Measurements from ENCODE around the gene CRY2. TPM values are rescaled to one million over a fixed set of nuclear protein-coding genes. Genes with fewer than 3 reads are reported as not detected.

Gene CRY2
- total and polyA plus RNA-seq, 2 of the 13 experiments (the other 11 are each of a cell fraction or from before 2014, with no cell fraction given), result 10.1 to 12.2 TPM

DNA sequence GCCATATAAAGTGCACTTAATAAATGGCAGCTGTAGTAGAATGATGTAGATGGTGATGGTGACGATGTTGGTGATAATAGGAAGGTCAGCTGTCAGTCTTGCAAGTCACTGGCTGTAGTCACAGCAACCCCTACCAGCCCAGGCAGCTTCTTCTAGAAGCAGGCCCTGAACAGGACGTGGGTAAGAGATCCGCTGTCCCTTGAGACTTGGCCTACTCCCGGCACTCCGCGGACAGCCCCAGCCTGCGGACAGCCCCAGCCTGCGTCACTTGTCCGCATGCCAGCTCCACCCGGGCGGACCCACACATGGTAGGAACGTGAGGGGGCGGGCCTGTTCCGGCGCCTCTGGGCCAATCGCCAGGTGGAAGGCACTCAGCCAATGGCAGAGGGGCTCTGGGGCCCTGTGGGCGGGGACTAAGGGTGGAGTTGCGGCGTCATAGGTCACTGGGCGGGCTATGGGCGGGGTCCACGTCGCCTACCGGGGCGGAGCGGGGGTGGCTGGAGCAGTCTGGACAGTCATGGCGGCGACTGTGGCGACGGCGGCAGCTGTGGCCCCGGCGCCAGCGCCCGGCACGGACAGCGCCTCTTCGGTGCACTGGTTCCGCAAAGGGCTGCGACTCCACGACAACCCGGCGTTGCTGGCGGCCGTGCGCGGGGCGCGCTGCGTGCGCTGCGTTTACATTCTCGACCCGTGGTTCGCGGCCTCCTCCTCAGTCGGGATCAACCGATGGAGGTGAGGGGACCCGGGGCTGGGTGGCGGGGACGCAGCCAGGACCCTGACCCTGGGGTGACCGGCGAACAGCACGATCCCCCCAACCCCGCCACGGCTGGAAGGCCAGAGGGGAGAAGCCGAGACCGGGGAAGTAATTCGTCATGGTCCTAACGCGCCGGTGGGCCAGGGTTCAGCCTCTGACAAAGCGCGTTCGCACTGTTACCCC, at the start of gene CRY2 (continued):
- TF ChIP-seq POGK (CRISPR knock-in tag; conservative IDR thresholded peaks at IDR 0.05) (peak; percentile 91), NR2F1 (CRISPR knock-in tag; IDR thresholded peaks at IDR 0.05) (0 out of 4 replicates have a peak, but pooled peaks of 1 of the 2 experiments have one; percentile 11), ZFP36L1 (CRISPR knock-in tag; IDR thresholded peaks at IDR 0.05) (peak; percentile 42; the same call in 1 of the 2 replicates), AGO2 (optimal IDR thresholded peaks at IDR 0.05; ENCODE audit: low read depth, low read length) (peak; percentile 38), ATF3 (CRISPR knock-in tag; IDR thresholded peaks at IDR 0.05) (no peak), ZNF337 (CRISPR knock-in tag; IDR thresholded peaks at IDR 0.05; ENCODE audit: borderline replicate concordance, low read depth) (peak; percentile 70; the same call in 1 of the 2 replicates), SPEN (CRISPR knock-in tag; IDR thresholded peaks at IDR 0.05; ENCODE audit: low read depth) (peak; percentile 75), GPN1 (CRISPR knock-in tag; IDR thresholded peaks at IDR 0.05; ENCODE audit: borderline replicate concordance) (no peak), ATF1 (CRISPR knock-in tag; IDR thresholded peaks at IDR 0.05) (peak; percentile 73)
- TF ChIP-seq, protein P1, sequence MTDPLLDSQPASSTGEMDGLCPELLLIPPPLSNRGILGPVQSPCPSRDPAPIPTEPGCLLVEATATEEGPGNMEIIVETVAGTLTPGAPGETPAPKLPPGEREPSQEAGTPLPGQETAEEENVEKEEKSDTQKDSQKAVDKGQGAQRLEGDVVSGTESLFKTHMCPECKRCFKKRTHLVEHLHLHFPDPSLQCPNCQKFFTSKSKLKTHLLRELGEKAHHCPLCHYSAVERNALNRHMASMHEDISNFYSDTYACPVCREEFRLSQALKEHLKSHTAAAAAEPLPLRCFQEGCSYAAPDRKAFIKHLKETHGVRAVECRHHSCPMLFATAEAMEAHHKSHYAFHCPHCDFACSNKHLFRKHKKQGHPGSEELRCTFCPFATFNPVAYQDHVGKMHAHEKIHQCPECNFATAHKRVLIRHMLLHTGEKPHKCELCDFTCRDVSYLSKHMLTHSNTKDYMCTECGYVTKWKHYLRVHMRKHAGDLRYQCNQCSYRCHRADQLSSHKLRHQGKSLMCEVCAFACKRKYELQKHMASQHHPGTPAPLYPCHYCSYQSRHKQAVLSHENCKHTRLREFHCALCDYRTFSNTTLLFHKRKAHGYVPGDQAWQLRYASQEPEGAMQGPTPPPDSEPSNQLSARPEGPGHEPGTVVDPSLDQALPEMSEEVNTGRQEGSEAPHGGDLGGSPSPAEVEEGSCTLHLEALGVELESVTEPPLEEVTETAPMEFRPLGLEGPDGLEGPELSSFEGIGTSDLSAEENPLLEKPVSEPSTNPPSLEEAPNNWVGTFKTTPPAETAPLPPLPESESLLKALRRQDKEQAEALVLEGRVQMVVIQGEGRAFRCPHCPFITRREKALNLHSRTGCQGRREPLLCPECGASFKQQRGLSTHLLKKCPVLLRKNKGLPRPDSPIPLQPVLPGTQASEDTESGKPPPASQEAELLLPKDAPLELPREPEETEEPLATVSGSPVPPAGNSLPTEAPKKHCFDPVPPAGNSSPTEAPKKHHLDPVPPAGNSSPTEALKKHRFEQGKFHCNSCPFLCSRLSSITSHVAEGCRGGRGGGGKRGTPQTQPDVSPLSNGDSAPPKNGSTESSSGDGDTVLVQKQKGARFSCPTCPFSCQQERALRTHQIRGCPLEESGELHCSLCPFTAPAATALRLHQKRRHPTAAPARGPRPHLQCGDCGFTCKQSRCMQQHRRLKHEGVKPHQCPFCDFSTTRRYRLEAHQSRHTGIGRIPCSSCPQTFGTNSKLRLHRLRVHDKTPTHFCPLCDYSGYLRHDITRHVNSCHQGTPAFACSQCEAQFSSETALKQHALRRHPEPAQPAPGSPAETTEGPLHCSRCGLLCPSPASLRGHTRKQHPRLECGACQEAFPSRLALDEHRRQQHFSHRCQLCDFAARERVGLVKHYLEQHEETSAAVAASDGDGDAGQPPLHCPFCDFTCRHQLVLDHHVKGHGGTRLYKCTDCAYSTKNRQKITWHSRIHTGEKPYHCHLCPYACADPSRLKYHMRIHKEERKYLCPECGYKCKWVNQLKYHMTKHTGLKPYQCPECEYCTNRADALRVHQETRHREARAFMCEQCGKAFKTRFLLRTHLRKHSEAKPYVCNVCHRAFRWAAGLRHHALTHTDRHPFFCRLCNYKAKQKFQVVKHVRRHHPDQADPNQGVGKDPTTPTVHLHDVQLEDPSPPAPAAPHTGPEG (CRISPR knock-in tag; IDR thresholded peaks at IDR 0.05), result 0 out of 2 replicates have a peak, but pooled peaks have one; percentile 14
- TF ChIP-seq, protein P2, sequence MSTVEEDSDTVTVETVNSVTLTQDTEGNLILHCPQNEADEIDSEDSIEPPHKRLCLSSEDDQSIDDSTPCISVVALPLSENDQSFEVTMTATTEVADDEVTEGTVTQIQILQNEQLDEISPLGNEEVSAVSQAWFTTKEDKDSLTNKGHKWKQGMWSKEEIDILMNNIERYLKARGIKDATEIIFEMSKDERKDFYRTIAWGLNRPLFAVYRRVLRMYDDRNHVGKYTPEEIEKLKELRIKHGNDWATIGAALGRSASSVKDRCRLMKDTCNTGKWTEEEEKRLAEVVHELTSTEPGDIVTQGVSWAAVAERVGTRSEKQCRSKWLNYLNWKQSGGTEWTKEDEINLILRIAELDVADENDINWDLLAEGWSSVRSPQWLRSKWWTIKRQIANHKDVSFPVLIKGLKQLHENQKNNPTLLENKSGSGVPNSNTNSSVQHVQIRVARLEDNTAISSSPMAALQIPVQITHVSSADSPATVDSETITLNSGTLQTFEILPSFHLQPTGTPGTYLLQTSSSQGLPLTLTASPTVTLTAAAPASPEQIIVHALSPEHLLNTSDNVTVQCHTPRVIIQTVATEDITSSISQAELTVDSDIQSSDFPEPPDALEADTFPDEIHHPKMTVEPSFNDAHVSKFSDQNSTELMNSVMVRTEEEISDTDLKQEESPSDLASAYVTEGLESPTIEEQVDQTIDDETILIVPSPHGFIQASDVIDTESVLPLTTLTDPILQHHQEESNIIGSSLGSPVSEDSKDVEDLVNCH (CRISPR knock-in tag; IDR thresholded peaks at IDR 0.05), result no peak
- TF ChIP-seq, protein P3, sequence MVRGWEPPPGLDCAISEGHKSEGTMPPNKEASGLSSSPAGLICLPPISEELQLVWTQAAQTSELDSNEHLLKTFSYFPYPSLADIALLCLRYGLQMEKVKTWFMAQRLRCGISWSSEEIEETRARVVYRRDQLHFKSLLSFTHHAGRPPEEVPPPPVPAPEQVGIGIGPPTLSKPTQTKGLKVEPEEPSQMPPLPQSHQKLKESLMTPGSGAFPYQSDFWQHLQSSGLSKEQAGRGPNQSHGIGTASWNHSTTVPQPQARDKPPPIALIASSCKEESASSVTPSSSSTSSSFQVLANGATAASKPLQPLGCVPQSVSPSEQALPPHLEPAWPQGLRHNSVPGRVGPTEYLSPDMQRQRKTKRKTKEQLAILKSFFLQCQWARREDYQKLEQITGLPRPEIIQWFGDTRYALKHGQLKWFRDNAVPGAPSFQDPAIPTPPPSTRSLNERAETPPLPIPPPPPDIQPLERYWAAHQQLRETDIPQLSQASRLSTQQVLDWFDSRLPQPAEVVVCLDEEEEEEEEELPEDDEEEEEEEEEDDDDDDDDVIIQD (CRISPR knock-in tag; IDR thresholded peaks at IDR 0.05; ENCODE audit: low read depth), result peak; percentile 41; the same call in 1 of the 2 replicates
- TF ChIP-seq, protein P4, sequence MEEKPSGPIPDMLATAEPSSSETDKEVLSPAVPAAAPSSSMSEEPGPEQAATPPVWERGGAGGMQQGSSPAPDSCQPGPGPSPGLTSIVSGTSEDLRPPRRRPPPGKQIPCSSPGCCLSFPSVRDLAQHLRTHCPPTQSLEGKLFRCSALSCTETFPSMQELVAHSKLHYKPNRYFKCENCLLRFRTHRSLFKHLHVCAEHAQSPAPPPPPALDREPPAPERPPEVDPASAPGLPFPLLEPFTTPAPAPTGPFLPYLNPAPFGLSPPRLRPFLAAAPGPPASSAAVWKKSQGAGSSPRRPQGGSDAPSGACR (CRISPR knock-in tag; IDR thresholded peaks at IDR 0.05), result peak; percentile 89; the same call in 1 of the 2 replicates

All from HepG2 (cell line).